Neural progenitor cell (in vitro differentiated cells): Measurements from ENCODE around the gene ZBTB5. TPM values are rescaled to one million over a fixed set of nuclear protein-coding genes. Genes with fewer than 3 reads are reported as not detected.

Source experiments
- DNase-seq: peaks from one replicate; pipeline ENCODE4 v3.0.0-alpha.2; 2016; ENCODE audit warnings: low spot score
- H2AFZ ChIP-seq: fragments of 200-600 bp; sonication (generic); replicated peaks from 2 replicates; pipeline ENCODE4 v1.6.1; 2016; ENCODE audit warnings: antibody characterized with exemption
- H3F3A ChIP-seq: fragments of 200-600 bp; sonication (generic); 2 replicates; pipeline ENCODE4 v1.6.1; 2016; ENCODE audit warnings: antibody characterized with exemption, low read depth
- H3K27ac ChIP-seq: fragments of 200-600 bp; sonication (generic); 2 replicates; pipeline ENCODE4 v1.5.1; 2016; ENCODE audit warnings: mild to moderate bottlenecking
- H3K27me3 ChIP-seq: fragments of 200-600 bp; sonication (generic); 2 replicates; pipeline ENCODE4 v1.6.1; 2016; ENCODE audit warnings: mild to moderate bottlenecking, moderate library complexity
- H3K36me3 ChIP-seq: fragments of 200-600 bp; sonication (generic); 2 replicates; pipeline ENCODE4 v1.5.1; 2016
- H3K4me1 ChIP-seq: fragments of 200-600 bp; sonication (generic); 2 replicates; pipeline ENCODE4 v1.6.1; 2016; ENCODE audit warnings: mixed run types
- H3K4me2 ChIP-seq: fragments of 200-600 bp; sonication (generic); 2 replicates; pipeline ENCODE4 v1.6.1; 2016
- H3K4me3 ChIP-seq: fragments of 200-600 bp; sonication (generic); 2 replicates; pipeline ENCODE4 v1.5.1; 2016
- H3K79me2 ChIP-seq: fragments of 200-600 bp; sonication (generic); 2 replicates; pipeline ENCODE4 v1.6.1; 2016; ENCODE audit warnings: low read depth
- H3K9ac ChIP-seq: fragments of 200-600 bp; sonication (generic); 2 replicates; pipeline ENCODE4 v1.6.1; 2016
- H3K9me3 ChIP-seq: fragments of 200-600 bp; sonication (generic); 2 replicates; pipeline ENCODE4 v1.5.1; 2016; ENCODE audit warnings: low read depth
- H4K20me1 ChIP-seq: fragments of 200-600 bp; sonication (generic); 2 replicates; pipeline ENCODE4 v1.6.1; 2016; ENCODE audit warnings: low read depth
- H3K27ac Mint-ChIP-seq: 3 replicates; pipeline ENCODE4 v1.8.0; 2021; ENCODE audit warnings: mixed read lengths
- H3K27me3 Mint-ChIP-seq: 2 replicates; pipeline ENCODE4 v1.8.0; 2022; ENCODE audit warnings: low read depth, mild to moderate bottlenecking, inconsistent platforms, moderate library complexity, mixed read lengths; ENCODE audit not compliant: insufficient read depth
- H3K36me3 Mint-ChIP-seq: 3 replicates; pipeline ENCODE4 v1.8.0; 2021; ENCODE audit warnings: mixed read lengths
- H3K4me1 Mint-ChIP-seq: 3 replicates; pipeline ENCODE4 v1.8.0; 2021; ENCODE audit warnings: mixed read lengths
- H3K4me3 Mint-ChIP-seq: 3 replicates; pipeline ENCODE4 v1.8.0; 2021; ENCODE audit warnings: mild to moderate bottlenecking, moderate library complexity, mixed read lengths
- H3K9me3 Mint-ChIP-seq: 3 replicates; pipeline ENCODE4 v1.8.0; 2020; ENCODE audit warnings: mixed read lengths
- CTCF ChIP-seq: fragments of 200-600 bp; sonication (generic); IDR thresholded peaks from 2 replicates; pipeline ENCODE4 v1.5.1; 2017; ENCODE audit warnings: antibody characterized with exemption, mild to moderate bottlenecking
- EZH2 ChIP-seq: fragments of 200-600 bp; sonication (generic); IDR thresholded peaks from 2 replicates; pipeline ENCODE4 v1.6.1; 2017; ENCODE audit warnings: antibody characterized with exemption, mild to moderate bottlenecking, moderate library complexity
- EZH2phosphoT487 ChIP-seq: fragments of 200-600 bp; sonication (generic); IDR thresholded peaks from 2 replicates; pipeline ENCODE4 v1.6.1; 2017; ENCODE audit warnings: antibody characterized with exemption
- total RNA-seq: library from RNA; depleted of rRNA; stranded (reverse); fragments of >200 nt; gene quantifications from 2 replicates; pipeline ENCODE4 v1.2.3, GENCODE V29; 2015; ENCODE audit warnings: low replicate concordance

The ZBTB5 gene
- total RNA-seq, 1 donor from 2014 or later, result 24.1 TPM

GRCh38 chr9:37420271-37421215 lies 44.7 kb downstream of the ZBTB5 start:
- no peaks in the 10 kb centered on the region for H3K36me3 ChIP-seq
- H3K27me3 ChIP-seq, result no peaks in the 10 kb centered on the region
- no peaks in the 10 kb centered on the region for H3K36me3 Mint-ChIP-seq
- H3K4me1 ChIP-seq, result peaks cover 32% of the 10 kb centered on the region
- no peaks in the 10 kb centered on the region for H3K9me3 ChIP-seq
- no peak overlapping the region for H3K27ac Mint-ChIP-seq
- H3K27ac ChIP-seq, result no peak overlapping the region
- H3K4me1 Mint-ChIP-seq, result peaks cover 21% of the 10 kb centered on the region
- TF ChIP-seq EZH2phosphoT487 (no peak), EZH2 (no peak)
- H3K79me2 ChIP-seq, result peaks cover 34% of the 10 kb centered on the region
- no peak for DNase-seq
- peaks cover 14% of the 10 kb centered on the region for H3F3A ChIP-seq
- H4K20me1 ChIP-seq, result peaks cover 22% of the 10 kb centered on the region
- H3K9me3 Mint-ChIP-seq, result no peaks in the 10 kb centered on the region
- H3K4me3 Mint-ChIP-seq, result no peak overlapping the region
- peaks cover 2% of the 10 kb centered on the region for H3K27me3 Mint-ChIP-seq
- H3K9ac ChIP-seq, result no peak overlapping the region
- no peak overlapping the region for H2AFZ ChIP-seq
- no peak overlapping the region for H3K4me3 ChIP-seq
- no peak overlapping the region for H3K4me2 ChIP-seq

- Histone ChIP-seq H3K36me3 (no peaks in the 10 kb centered on the region), H3K9ac (no peak overlapping the region), H3K4me3 (no peak overlapping the region), H3K79me2 (peaks cover 21% of the 10 kb centered on the region), H3K27me3 (no peaks in the 10 kb centered on the region), H4K20me1 (peaks cover 8% of the 10 kb centered on the region), H3K27ac (no peak overlapping the region), H2AFZ (no peak overlapping the region), H3K9me3 (no peaks in the 10 kb centered on the region), H3K4me1 (peaks cover 37% of the 10 kb centered on the region), H3K4me2 (no peak overlapping the region), H3F3A (peaks cover 28% of the 10 kb centered on the region)
- DNase-seq, result no peak
- H3K9me3 Mint-ChIP-seq, result no peaks in the 10 kb centered on the region
- H3K36me3 Mint-ChIP-seq, result no peaks in the 10 kb centered on the region
- H3K4me3 Mint-ChIP-seq, result no peak overlapping the region
- H3K4me1 Mint-ChIP-seq, result peaks cover 31% of the 10 kb centered on the region
- H3K27ac Mint-ChIP-seq, result no peak overlapping the region
- peaks cover 2% of the 10 kb centered on the region for H3K27me3 Mint-ChIP-seq
- TF ChIP-seq EZH2 (no peak), CTCF (no peak), EZH2phosphoT487 (no peak)
Measured at GRCh38 chr9:37419204-37419603, 46.0 kb downstream of the ZBTB5 start.

- no peak overlapping the region for H3K9ac ChIP-seq
- DNase-seq, result no peak
- no peaks in the 10 kb centered on the region for H3K27me3 ChIP-seq
- no peak overlapping the region for H3K27ac ChIP-seq
- no peaks in the 10 kb centered on the region for H3K27me3 Mint-ChIP-seq
- H3K36me3 ChIP-seq, result no peaks in the 10 kb centered on the region
- no peak overlapping the region for H3K4me2 ChIP-seq
- no peak overlapping the region for H3K4me3 ChIP-seq
- no peak overlapping the region for H2AFZ ChIP-seq
- H3F3A ChIP-seq, result peaks cover 38% of the 10 kb centered on the region
- peaks cover 32% of the 10 kb centered on the region for H3K4me1 ChIP-seq
- no peak overlapping the region for H3K27ac Mint-ChIP-seq
- H3K4me1 Mint-ChIP-seq, result peaks cover 30% of the 10 kb centered on the region
- H3K36me3 Mint-ChIP-seq, result no peaks in the 10 kb centered on the region
- H3K79me2 ChIP-seq, result peaks cover 9% of the 10 kb centered on the region
- TF ChIP-seq CTCF (no peak), EZH2phosphoT487 (no peak), EZH2 (no peak)
- no peaks in the 10 kb centered on the region for H4K20me1 ChIP-seq
- no peaks in the 10 kb centered on the region for H3K9me3 Mint-ChIP-seq
- H3K4me3 Mint-ChIP-seq, result no peak overlapping the region
- H3K9me3 ChIP-seq, result no peaks in the 10 kb centered on the region
Measured at GRCh38 chr9:37417857-37418618, 47.2 kb downstream of the ZBTB5 start.
